NCI-H2171 treated with DMSO at 0.1 percent for 48 hours (cell line): ENCODE data around the gene CENPM.
"Not testable (repeated sequence)": the region's sequence is repeated elsewhere in the genome, so short reads cannot be mapped to it uniquely, and the experiment has no call there.

Experiments
- DNase-seq: peaks from one replicate; lab custom pipeline; 2025; lab: John Stamatoyannopoulos, UW

Gene CENPM

DNA sequence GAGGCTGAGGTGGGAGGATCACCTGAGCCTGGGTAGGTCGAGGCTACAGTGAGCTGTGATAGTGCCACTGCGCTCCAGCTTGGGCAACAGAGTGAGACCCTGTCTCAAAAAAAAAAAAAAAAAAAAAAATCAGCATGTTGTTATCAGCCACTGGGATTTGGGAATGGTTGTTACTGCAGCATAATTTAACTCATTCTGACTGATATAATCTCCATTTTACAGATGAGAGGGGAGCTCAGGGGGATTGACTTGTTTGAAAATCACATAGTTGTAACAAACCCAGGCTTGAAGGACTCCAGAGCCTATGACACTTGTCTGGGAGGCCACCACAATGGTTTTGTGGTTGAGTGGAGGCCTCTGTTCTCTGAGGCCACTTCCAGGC is 19.3 kb upstream of the CENPM start:
- no peak for DNase-seq

DNA sequence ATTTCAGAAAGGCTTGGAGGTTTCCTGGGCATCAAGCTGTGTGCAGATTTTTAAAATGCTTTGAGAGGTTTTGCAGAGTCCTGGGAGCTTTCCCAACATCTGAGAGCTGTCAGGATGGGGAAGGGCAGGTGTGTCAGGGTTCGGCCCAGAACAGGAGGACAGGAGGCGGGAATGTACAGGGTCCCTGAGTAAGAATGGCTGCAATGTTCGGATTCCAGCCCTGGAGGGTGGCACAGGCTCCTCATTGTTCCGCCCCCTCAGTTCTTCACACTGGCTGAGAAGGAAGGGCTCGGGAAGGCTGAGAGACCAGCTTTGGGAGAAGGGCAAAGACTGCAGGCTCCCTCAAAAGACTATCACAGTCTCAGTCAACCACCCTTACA is 17.1 kb upstream of the CENPM start:
- no peak for DNase-seq

DNA sequence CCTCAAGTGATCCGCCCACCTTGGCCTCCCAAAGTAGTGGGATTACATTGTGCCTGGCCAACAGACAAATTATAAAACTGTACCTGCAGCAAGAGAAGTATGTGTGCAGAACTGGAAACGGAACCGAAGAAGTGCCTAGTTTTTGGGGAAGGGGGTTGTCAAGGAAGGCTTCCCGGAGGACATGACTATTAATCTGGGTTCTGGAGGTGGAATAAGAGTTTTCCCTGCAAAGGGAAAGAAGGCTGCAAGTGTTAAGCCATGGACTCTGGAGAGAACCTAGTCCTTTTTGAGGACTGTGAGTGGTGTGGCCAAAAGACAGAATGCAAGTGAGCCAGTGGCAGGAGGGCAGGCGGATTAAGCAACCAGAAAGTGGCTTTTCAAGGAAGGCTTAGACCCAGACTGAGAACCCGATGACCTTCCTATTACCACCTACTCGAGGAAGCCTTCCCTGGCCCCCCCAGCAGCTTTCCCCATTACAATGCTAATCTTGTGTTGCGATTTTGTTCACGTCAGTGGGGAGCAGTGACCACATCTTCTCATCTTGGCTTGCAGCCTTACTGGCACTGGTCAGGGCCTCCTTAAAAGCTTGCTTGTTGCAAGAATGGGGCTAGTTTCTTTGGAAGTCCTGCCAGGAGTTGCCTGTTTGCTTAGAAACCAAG is 16.6 kb upstream of the CENPM start:
- no peak for DNase-seq

DNA sequence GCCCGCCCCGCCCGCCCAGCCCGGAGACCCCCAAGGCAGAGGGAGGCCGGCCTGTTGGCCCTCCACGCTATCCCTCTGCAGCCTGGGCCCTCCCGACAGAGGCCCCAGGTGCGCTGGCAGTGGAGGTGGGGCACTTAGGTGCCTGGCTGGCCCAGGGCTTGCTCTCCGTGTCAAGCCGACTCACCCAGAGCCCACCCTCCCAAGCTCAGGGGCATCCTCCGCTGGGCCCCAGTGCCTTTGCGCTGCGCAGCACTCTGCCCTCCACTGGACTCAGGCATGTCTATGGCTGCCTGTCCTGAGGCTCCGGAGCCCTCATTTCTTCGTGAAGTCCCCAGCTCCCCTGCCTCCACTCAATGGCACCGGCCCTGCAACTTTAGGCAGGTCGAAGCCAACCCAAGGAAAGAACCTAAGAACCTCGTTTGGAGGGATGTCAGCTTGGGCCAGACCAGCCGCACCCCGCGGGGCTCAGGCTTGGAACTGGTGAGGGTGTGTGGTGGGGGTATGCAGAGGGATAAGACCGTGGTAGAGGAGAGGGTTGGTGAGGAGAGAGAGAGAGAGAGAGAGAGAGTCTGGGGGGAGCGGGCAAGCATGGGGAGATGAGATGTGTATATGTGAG is 11.1 kb upstream of the CENPM start:
- no peak for DNase-seq

DNA sequence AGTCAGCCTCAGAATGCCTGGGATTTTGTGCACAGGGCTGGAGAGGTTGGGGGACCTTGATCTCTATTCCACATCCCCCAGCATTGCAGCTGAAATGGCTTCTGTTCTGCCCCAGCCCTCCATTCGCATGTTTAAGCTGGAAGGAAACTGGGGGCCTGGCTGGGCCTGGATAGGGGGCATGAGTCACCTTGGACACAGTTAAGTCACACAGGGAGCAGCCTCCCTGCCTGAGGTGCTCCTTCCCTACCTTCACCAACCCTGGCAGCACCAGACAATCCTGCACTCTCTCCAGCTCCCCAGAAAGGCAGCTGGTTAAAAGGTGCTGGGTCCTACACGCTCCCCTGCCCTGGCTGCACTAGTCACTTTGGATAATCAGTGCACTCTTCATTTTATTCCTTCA is 5.8 kb upstream of the CENPM start:
- no peak for DNase-seq

DNA sequence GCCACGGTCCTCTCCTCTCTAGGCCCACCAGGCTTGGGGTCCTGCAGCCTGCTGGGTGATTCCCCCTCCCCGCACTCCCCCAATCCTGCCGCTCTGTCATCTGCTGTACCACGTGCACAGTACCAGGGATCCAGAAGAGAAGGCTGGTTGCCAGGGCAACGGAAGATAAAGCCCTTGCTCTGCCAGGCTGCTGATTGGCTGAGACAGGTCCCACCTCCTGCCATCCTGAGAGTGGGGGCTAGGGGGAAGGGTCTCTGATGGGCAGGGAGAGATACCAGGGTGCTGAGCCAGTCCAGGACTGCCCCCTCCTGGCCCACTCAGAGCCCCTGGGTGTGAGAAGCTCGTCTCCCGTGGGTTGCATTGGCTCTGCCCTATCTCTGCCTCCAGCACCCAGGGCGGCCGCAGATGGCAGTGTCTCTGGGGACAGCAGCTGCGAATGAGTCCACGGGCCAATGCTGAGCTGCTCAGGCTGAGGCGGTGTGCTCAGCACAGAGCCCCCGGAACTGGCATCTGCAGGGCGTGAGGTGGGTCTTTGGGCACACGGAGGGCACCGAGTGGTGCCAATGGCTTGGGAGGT is 5.0 kb upstream of the CENPM start, which contains the start of gene SMIM45:
SMIM45 (plus strand) TSS at position 253 of the 577 bp plus-strand sequence.
- peak; percentile 95 for DNase-seq

DNA sequence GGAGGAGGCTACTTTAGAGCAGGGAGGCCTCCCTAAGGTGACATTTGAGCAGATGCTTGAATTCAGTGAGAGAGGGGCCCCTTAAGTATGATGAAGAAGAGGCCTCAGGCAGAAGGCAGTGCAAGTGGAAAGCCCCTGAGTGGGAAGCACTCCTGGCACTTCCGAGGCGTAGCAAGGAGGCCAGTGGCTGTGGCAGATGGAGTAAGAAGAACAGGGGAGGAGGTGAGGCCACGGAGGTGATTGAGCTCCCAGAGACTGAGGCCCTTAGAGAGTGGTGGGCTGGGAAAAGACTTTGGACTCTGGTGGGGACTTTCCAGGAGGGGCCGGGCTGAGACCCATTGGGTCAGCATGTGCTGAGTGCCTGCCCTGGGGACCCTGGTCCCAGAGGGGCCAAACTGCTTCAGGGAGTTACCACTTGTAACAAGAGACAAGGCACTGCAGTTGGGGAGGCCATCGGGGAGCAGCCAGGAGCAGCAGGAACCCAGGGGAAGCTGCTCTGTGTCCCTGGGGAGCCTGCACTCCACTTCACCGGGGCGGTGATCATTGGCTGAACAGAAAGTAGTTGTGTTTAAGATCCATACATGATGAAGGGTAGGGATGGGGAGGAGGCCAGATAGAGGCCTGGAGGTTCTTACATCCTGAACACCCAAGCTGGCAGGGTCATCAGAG is 2.5 kb upstream of the CENPM start:
- DNase-seq, result peak; percentile 89

DNA sequence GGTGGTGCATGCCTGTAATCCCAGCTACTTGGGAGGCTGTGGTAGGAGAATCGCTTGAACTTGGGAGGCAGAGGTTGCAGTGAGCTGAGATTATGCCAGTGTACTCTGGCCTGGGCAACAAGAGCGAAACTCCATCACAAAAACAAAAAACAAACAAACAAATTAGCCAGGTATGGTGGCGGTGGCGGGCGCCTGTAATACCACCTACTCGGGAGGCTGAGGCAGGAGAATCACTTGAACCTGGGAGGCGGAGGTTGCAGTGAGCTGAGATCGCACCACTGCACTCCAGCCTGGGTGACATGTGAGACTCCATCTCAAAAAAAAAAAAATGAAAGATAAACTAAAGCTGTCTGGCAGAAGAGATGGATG is 2.0 kb upstream of the CENPM start:
- not testable (repeated sequence) for DNase-seq

DNA sequence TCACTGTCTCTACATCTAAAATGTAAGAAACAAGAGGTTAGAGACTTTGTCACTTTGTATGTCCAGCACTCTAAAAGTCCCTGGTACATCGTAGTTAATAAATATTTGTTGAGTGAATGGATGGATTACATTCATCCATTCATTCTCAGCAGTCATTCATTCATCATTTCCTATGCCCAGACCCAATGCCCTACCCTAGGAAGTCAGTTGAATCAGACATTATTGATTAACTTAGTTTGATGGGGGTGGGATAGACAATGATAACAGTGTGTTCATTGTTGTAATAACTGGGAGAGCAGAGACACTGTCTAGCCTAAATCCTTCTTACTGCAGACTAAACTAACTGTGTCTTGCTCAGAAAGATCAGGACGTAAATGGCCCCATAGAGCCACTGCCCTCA is 1.2 kb upstream of the CENPM start:
- no peak for DNase-seq

DNA sequence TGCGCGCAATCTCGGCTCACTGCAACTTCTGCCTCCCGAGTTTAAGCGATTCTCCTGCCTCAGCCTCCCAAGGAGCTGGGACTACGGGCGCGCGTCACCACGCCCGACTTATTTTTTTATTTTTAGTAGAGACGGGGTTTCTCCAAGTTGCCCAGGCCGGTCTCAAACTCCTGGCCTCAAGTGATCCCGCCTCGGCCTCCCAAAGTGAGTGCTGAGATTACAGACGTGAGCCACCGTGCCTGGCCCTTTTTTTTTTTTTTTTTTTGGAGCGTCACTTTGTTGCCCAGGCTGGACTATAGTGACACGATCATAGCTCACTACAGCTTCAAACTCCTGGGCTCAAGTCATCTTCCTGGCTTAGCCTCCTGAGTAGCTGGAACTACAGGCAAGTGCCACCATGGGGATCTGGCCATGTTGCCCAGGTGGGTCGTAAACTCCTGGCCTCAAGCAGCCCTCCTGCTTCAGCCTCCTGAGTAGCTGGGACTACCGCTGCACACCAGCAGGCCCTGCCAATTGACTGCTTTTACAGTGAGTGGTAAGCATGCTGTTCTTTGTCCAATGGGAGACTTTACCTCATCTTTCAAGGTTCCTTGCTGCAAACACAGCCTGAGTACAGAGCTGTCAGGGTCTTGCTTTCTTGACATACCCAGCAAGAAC is 600 bp upstream of the CENPM start:
- DNase-seq, result no peak

DNA sequence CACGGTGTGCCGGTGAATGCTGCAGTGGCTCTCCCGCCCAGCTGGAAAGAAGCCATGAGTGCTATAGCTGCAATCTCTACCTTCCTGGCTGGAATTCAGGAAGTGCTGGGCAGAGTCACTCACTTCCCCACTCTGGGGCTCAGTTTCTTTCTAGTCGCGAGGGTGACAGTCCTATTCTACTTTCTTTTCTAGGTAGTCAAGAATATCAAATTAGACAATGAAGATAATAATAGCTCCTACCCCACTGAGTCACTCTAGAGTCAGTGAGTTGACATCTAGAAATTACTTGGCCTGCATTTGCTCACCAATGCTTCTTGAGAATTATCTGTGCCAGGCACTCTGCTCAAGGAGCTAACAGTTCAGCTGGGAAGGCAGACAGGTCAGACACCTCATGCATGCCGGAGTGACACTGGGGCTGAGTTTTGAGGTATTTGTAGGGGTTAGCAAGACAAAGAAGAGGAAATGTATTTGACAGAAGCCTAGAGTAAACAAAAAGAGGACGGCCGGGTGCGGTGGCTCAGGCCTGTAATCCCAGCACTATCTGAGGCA is 3.2 kb downstream of the CENPM start:
- DNase-seq, result no peak

DNA sequence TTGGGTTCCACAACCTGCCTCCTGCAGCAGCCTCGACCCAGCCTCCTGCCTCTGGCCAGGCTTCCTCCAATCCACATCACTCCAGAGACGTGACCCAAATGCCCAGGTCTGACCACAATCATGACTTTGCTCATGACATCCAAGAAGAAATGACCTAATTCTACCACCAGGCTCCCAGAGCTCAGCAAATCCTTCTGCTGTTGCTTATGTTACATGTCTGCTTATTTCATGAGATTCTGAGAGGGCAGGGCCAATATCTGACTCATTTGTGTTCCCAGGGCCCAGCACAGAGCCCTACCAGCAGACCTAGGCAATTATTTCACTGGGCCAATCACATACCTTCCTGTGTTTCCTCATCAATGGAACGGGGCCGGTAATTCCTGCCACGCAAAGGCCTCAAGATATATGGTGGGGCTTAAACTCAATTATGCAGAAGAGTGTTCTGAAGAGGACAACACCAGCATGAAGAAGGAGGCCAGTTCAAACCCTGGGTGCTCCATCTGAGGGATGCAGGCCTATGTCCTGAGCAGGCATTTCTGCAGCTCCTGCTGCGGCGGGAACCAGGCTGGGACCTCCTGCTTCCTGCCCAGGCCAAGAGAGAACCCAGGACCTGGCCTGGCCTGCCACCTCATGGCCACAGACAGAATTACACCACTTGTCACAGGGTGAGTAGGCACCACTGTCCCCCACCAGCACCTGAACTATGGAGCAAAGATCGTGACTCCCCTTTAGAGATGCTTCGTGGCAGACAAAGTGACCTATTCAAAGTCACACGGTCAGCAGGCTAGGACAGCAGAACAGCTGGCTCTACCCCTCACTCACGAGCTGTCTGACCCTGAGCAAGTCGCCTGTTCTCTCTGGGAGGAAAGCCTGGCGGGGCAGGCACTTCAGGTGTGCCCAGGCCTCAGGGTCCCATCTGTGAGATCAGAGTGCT is 5.9 kb downstream of the CENPM start:
- DNase-seq, result peak; percentile 59

DNA sequence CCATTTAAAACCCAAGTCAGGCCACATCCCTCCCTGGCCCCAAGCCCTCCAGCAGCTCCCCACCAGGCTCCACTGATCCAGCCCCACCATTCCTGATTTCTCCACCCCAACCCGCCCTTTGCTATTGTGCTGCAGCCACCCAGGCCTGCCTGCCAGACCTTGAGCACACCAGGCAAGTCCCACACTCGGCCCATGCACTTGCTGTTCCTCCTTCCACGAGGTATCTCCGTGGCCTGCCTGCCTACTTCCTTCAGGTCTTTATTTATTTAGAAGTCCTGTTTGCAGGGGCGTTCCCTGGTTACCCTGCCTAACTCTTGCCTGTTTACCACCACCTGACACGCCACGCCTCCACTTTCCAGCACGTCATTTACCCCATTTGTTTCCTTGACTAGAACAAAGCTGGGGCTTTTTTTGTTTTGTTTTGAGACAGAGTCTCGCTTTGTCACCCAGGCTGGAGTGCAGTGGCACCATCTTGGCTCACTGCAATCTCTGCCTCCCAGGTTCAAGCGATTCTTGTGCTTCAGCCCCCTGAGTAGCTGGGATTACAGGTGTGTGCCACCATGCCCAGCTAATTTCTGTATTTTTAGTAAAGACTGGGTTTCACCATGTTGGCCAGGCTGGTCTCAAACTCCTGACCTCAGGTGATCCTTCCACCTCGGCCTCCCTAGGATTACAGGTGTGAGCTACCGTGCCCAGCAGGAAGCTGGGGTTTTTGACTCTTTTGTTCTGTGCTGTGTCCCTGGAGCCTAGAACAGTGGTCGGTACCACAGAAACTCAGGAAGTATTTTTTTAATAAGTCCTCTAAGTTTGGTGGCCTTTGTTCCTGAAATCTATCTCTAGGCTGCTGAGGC is 6.7 kb downstream of the CENPM start:
- no peak for DNase-seq

DNA sequence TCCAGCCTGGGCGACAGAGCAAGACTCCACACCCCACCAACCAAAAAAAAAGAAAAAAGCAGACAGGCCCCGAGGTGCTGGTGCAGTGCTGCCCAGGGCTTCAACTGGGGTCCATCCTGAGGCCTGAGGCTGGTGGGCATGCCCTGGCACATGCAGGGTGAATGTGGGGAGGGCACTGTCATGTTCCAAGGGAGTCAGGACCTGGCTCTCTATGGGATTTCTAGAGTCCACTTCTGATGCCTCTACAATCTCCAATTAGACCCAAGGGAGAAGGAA is 10.1 kb downstream of the CENPM start:
- DNase-seq, result no peak

DNA sequence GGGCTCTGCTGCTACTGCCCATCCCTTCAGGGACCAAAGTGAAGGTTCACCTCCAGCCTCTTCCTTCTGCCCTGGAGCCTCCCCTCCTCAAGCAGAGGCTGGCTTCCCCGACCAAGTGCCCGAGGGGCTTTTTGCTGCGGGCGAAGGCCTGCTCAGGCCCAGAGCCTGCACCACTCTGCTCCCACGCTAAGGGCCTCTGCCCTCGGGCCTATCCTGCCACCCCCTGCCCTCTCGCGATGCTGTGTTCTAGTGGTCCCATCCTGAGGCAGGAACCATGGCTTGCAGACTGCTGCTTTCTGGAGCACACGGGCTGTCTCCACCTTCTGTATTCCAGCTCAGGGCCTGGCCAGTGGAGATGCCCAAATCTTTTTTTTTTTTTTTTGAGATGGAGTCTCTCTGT is 11.4 kb downstream of the CENPM start:
- no peak for DNase-seq

DNA sequence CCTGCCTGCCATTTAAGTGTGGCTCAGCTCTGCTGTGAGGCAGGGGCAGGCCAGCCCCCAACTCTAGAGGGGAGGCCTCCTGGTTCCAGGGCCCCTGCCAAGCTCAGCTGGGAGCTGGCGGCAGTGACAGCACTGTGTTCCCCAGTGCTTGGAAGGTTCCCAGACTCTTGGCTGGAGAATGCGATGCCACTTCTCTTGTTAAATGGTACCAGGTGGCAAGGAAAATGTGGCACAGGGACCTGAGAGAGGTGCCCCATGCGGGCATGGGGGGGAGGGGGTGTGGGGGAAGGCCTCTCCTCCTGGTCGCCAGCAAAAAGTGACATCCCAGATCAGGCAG is 12.0 kb downstream of the CENPM start:
- no peak for DNase-seq

DNA sequence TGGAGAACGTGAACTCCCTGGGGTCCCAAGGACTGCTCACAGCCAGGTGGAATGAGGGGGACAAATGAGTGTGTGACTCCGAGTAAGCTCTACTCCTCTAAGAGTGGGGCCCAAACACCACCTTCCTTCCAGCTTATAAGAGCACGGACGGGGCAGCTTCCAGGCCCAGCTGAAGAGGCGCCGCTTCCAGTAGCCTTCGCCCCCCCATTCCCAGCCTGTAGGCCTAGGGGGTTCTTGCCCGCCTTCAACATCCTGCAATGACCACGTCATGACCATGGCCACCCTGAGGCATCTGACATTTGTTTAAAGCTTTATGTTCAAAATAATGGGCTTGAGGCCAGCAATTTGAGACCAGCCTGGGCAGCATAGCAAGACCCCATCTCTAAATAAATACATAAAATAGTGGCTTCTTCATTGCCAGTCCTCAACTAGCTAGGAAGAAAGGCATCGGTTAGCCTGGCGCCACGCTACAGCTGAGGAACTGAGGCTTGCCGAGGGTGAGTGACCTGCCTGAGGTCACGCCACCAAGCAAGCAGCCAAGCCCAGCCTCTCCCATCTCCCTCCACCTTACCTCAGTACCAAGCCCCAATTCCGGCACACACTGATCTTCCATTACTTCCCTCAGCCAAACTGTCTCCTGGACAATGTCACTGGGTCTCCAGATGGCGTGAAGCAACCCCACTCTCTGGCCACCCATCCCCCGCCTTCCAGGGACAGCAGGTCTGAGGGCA is 12.5 kb downstream of the CENPM start:
- DNase-seq, result no peak

DNA sequence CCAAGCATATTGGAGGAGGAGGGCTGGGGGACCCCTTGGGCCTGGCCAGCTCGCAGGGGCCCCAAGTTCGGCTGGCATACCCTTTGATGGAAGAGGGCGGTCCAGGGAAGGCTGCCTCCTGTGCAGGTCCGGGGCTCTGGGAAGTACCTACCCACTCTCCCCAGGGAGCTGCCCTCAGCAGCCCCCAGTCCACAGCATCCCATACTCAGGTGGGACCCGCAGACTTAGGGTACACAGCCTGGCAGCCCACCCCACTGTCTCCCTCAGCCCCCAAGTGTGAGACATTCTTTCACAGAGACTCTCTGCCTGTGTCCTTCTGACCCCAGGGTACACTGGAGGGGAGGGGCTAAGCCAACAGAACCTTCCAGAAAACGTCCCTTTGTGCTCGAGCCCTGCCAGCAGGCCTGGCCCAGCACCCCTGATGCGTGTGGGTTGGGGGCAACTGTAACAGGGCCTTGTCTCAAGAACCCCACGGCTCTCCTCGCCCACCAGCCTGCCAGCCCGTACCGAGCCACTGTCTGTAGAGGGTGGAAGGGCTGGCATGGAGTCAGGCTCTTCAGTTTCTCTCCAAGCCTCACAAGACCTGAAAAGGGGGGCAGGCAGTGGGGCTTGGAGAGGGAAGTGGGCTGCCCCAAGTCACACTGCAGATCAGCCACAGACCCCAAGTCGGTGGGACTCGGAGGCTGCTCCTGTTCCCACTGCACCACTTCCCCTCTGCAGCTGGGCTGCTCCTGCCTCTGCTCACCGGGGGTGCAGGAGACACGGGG is 13.4 kb downstream of the CENPM start:
- no peak for DNase-seq

DNA sequence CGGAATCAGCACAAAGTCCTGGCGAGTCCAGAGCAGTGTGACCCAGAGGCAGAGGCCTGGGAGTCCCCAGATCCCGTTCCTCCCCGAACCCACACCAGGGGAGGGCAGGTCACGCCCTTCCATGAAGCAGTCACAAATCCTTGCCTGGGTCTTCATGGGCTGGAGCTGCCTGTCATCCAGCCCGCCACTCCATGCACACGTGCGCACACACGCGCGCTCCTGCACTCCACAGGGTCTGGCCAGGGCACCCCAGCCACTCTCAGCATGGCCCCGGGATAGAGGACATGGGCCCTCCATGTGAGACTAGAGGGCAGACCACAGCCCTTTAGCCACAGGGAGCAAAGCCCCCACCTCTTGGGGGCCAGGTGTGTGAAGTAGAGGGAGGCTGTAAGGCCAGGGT is 14.6 kb downstream of the CENPM start:
- no peak for DNase-seq
